Measurements from ENCODE around the gene PSPN.
"Not testable (repeated sequence)": the region's sequence is repeated elsewhere in the genome, so short reads cannot be mapped to it uniquely, and the experiment has no call there.

Gene PSPN

GRCh38 chr19:6359568-6360341 is 16.0 kb downstream of the PSPN start:
- H3K36me3 ChIP-seq (ENCODE audit: insufficient read depth, low read length), result peaks cover 13% of the 10 kb centered on the region
- H3K4me3 ChIP-seq (ENCODE audit: low read depth in 1 of 2, low read length in 2 of 2), result no peak overlapping the region
- no peak overlapping the region for H3K27ac ChIP-seq (ENCODE audit: low read length)
- DNase-seq (no peak), ATAC-seq (ENCODE audit: insufficient read depth, low read depth) (no peak)
- no peaks in the 10 kb centered on the region for H3K27me3 ChIP-seq (ENCODE audit: insufficient read depth, low read length, poor library complexity)
- TF ChIP-seq CTCF (IDR thresholded peaks at IDR 0.05; ENCODE audit: borderline replicate concordance, extremely low read depth, low read length, poor library complexity, severe bottlenecking) (no peak), EZH2 (IDR thresholded peaks at IDR 0.05; ENCODE audit: borderline replicate concordance, low read depth, low read length, severe bottlenecking) (no peak)
- H3K9me3 ChIP-seq (ENCODE audit: insufficient read depth, low read length, severe bottlenecking), result no peaks in the 10 kb centered on the region
- H4K20me1 ChIP-seq (ENCODE audit: insufficient read depth, low read length), result no peaks in the 10 kb centered on the region
- no peak overlapping the region for H3K9ac ChIP-seq (ENCODE audit: low read depth, low read length)
- no peak overlapping the region for H3K4me2 ChIP-seq (ENCODE audit: insufficient read depth, low read length)
- H3K4me1 ChIP-seq (ENCODE audit: insufficient read depth, low read length), result peaks cover 28% of the 10 kb centered on the region
- peaks cover 23% of the 10 kb centered on the region for H3K79me2 ChIP-seq (ENCODE audit: insufficient read depth, low read length)
- no peak overlapping the region for H2AFZ ChIP-seq (ENCODE audit: low read depth, low read length)

- H3K4me3 ChIP-seq (ENCODE audit: low read depth in 1 of 2, low read length in 2 of 2), result no peak overlapping the region
- no peak overlapping the region for H3K27ac ChIP-seq (ENCODE audit: low read length)
- H3K27me3 ChIP-seq (ENCODE audit: insufficient read depth, low read length, poor library complexity), result no peaks in the 10 kb centered on the region
- no peaks in the 10 kb centered on the region for H4K20me1 ChIP-seq (ENCODE audit: insufficient read depth, low read length)
- TF ChIP-seq CTCF (IDR thresholded peaks at IDR 0.05; ENCODE audit: borderline replicate concordance, extremely low read depth, low read length, poor library complexity, severe bottlenecking) (no peak), EZH2 (IDR thresholded peaks at IDR 0.05; ENCODE audit: borderline replicate concordance, low read depth, low read length, severe bottlenecking) (no peak)
- ATAC-seq (ENCODE audit: insufficient read depth, low read depth), result no peak
- H2AFZ ChIP-seq (ENCODE audit: low read depth, low read length), result no peak overlapping the region
- H3K4me2 ChIP-seq (ENCODE audit: insufficient read depth, low read length), result no peak overlapping the region
- H3K36me3 ChIP-seq (ENCODE audit: insufficient read depth, low read length), result no peaks in the 10 kb centered on the region
- no peak overlapping the region for H3K9ac ChIP-seq (ENCODE audit: low read depth, low read length)
- H3K79me2 ChIP-seq (ENCODE audit: insufficient read depth, low read length), result peaks cover 10% of the 10 kb centered on the region
- DNase-seq, result no peak
- H3K9me3 ChIP-seq (ENCODE audit: insufficient read depth, low read length, severe bottlenecking), result no peaks in the 10 kb centered on the region
- peaks cover 17% of the 10 kb centered on the region for H3K4me1 ChIP-seq (ENCODE audit: insufficient read depth, low read length)
Measured at GRCh38 chr19:6358003-6358402, 17.7 kb downstream of the PSPN start.

- no peak overlapping the region for H3K9ac ChIP-seq (ENCODE audit: low read depth, low read length)
- no peak overlapping the region for H3K27ac ChIP-seq (ENCODE audit: low read length)
- H3K4me2 ChIP-seq (ENCODE audit: insufficient read depth, low read length), result no peak overlapping the region
- no peaks in the 10 kb centered on the region for H3K27me3 ChIP-seq (ENCODE audit: insufficient read depth, low read length, poor library complexity)
- no peak overlapping the region for H3K4me3 ChIP-seq (ENCODE audit: low read depth in 1 of 2, low read length in 2 of 2)
- H4K20me1 ChIP-seq (ENCODE audit: insufficient read depth, low read length), result no peaks in the 10 kb centered on the region
- no peak for ATAC-seq (ENCODE audit: insufficient read depth, low read depth)
- H3K9me3 ChIP-seq (ENCODE audit: insufficient read depth, low read length, severe bottlenecking), result no peaks in the 10 kb centered on the region
- H3K4me1 ChIP-seq (ENCODE audit: insufficient read depth, low read length), result peaks cover 8% of the 10 kb centered on the region
- no peaks in the 10 kb centered on the region for H3K36me3 ChIP-seq (ENCODE audit: insufficient read depth, low read length)
- peaks cover 5% of the 10 kb centered on the region; the same call in 1 of the 2 replicates for H3K79me2 ChIP-seq (ENCODE audit: insufficient read depth, low read length)
- no peak for DNase-seq
- TF ChIP-seq EZH2 (IDR thresholded peaks at IDR 0.05; ENCODE audit: borderline replicate concordance, low read depth, low read length, severe bottlenecking), result no peak
- no peak for TF ChIP-seq CTCF (IDR thresholded peaks at IDR 0.05; ENCODE audit: borderline replicate concordance, extremely low read depth, low read length, poor library complexity, severe bottlenecking)
- no peak overlapping the region for H2AFZ ChIP-seq (ENCODE audit: low read depth, low read length)
Measured at GRCh38 chr19:6357174-6357573, 18.6 kb downstream of the PSPN start.

GRCh38 chr19:6355321-6356040 is 20.3 kb downstream of the PSPN start:
- H3K4me1 ChIP-seq (ENCODE audit: insufficient read depth, low read length); H3K9me3 ChIP-seq (ENCODE audit: insufficient read depth, low read length, severe bottlenecking); H3K27ac ChIP-seq (ENCODE audit: low read length); H3K9ac ChIP-seq (ENCODE audit: low read depth, low read length); H3K27me3 ChIP-seq (ENCODE audit: insufficient read depth, low read length, poor library complexity); H4K20me1 ChIP-seq (ENCODE audit: insufficient read depth, low read length); H3K4me3 ChIP-seq (ENCODE audit: low read depth in 1 of 2, low read length in 2 of 2); DNase-seq; H3K79me2 ChIP-seq (ENCODE audit: insufficient read depth, low read length); H3K4me2 ChIP-seq (ENCODE audit: insufficient read depth, low read length); ATAC-seq (ENCODE audit: insufficient read depth, low read depth); H3K36me3 ChIP-seq (ENCODE audit: insufficient read depth, low read length); H2AFZ ChIP-seq (ENCODE audit: low read depth, low read length): not testable (repeated sequence)

All from DND-41 (cell line).